ENCODE measurements around the gene RBSN. TPM values are rescaled to one million over a fixed set of nuclear protein-coding genes. Genes with fewer than 3 reads are reported as not detected.

Gene RBSN
- total RNA-seq, 4 donors from 2014 or later = 26.6 to 43.9 (median 34.5) TPM

GRCh38 chr3:15044326-15044725 lies 54.6 kb downstream of the RBSN start:
- H3K27ac ChIP-seq = no peak overlapping the region
- no peak for TF ChIP-seq POLR2A (IDR thresholded peaks at IDR 0.05)
- TF ChIP-seq CTCF (IDR thresholded peaks at IDR 0.05) = no peak
- no peak for TF ChIP-seq EP300 (IDR thresholded peaks at IDR 0.05)
- 76 to 78% methylated on average over 7 of the region's 7 CpGs for WGBS, 2 donors
- no peaks in the 10 kb centered on the region for H3K9me3 ChIP-seq
- DNase-seq (ENCODE audit: low spot score in 2 of 2) = no peak
- H3K27me3 ChIP-seq = no peaks in the 10 kb centered on the region
- peaks cover 2 to 96% (median 3%) of the 10 kb centered on the region in 3 donors for H3K36me3 ChIP-seq
- H3K4me3 ChIP-seq = no peak overlapping the region
- H3K4me1 ChIP-seq = peaks cover 0 to 4% (median 2%) of the 10 kb centered on the region in 4 donors

GRCh38 chr3:15043408-15044171 lies 55.4 kb downstream of the RBSN start:
- Histone ChIP-seq H3K36me3 (peaks cover 0 to 95% (median 4%) of the 10 kb centered on the region in 3 donors), H3K27me3 (no peaks in the 10 kb centered on the region), H3K9me3 (no peaks in the 10 kb centered on the region), H3K27ac (no peak overlapping the region), H3K4me1 (peaks cover 0 to 4% (median 2%) of the 10 kb centered on the region in 4 donors), H3K4me3 (no peak overlapping the region)
- no peak for DNase-seq (ENCODE audit: low spot score in 2 of 2)
- WGBS, 2 donors = 80 to 86% methylated on average over 11 of the region's 11 CpGs
- no peak for TF ChIP-seq POLR2A (IDR thresholded peaks at IDR 0.05)
- TF ChIP-seq EP300 (IDR thresholded peaks at IDR 0.05) = no peak
- no peak for TF ChIP-seq CTCF (IDR thresholded peaks at IDR 0.05)

- Histone ChIP-seq H3K9me3 (no peaks in the 10 kb centered on the region), H3K36me3 (peaks cover 0 to 97% (median 10%) of the 10 kb centered on the region in 3 donors), H3K4me1 (peaks cover 0 to 4% (median 2%) of the 10 kb centered on the region in 4 donors), H3K27ac (no peak overlapping the region), H3K27me3 (no peaks in the 10 kb centered on the region), H3K4me3 (no peak overlapping the region)
- WGBS, 2 donors = 70 to 71% methylated on average over 3 of the region's 3 CpGs
- DNase-seq (ENCODE audit: low spot score in 2 of 2) = no peak
- TF ChIP-seq CTCF (IDR thresholded peaks at IDR 0.05) (no peak), POLR2A (IDR thresholded peaks at IDR 0.05) (no peak), EP300 (IDR thresholded peaks at IDR 0.05) (no peak)
Observed at GRCh38 chr3:15042936-15043335, 56.0 kb downstream of the RBSN start.

GRCh38 chr3:15041950-15042349 lies 57.0 kb downstream of the RBSN start:
- DNase-seq (ENCODE audit: low spot score in 2 of 2) = no peak
- Histone ChIP-seq H3K9me3 (no peaks in the 10 kb centered on the region), H3K4me1 (peaks cover 0 to 4% (median 2%) of the 10 kb centered on the region in 4 donors), H3K36me3 (peaks cover 0 to 97% (median 12%) of the 10 kb centered on the region in 3 donors), H3K4me3 (no peak overlapping the region), H3K27ac (no peak overlapping the region), H3K27me3 (no peaks in the 10 kb centered on the region)
- TF ChIP-seq CTCF (IDR thresholded peaks at IDR 0.05) (no peak), POLR2A (IDR thresholded peaks at IDR 0.05) (no peak), EP300 (IDR thresholded peaks at IDR 0.05) (no peak)
- WGBS, 2 donors = 83 to 90% methylated on average over 3 of the region's 3 CpGs

DNA sequence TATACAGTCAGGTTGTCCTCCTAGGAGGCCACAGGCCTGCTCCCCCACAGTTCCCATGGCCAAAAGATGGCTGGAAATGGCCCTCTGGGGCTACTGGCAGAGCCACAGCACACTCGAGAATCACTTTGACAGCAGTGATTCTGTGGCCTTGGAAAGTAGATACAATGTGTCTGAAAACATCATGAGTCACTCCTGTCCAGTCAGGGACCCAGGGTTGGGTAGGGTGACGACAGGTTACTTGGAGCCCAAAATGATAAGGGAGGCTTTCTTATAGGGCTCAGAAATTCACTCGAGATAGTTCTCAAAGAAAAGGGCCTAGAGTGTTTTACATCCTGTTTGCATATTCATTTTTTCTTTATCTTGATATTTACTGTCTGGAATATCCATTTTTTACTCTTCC lies 58.1 kb downstream of the RBSN start:
- WGBS, 2 donors = 83 to 96% methylated on average over 3 of the region's 3 CpGs
- Histone ChIP-seq H3K4me1 (peaks cover 0 to 4% (median 2%) of the 10 kb centered on the region in 4 donors), H3K27ac (no peak overlapping the region), H3K27me3 (no peaks in the 10 kb centered on the region), H3K4me3 (no peak overlapping the region), H3K9me3 (no peaks in the 10 kb centered on the region), H3K36me3 (peaks cover 0 to 97% (median 18%) of the 10 kb centered on the region in 3 donors)
- TF ChIP-seq CTCF (IDR thresholded peaks at IDR 0.05) = no peak
- TF ChIP-seq POLR2A (IDR thresholded peaks at IDR 0.05) = no peak
- no peak for TF ChIP-seq EP300 (IDR thresholded peaks at IDR 0.05)
- no peak for DNase-seq (ENCODE audit: low spot score in 2 of 2)

Measured in tibial nerve (tissue), 4 donors.